K562 (cell line): ENCODE data around the gene DRAXIN. TPM values are rescaled to one million over a fixed set of nuclear protein-coding genes. Genes with fewer than 3 reads are reported as not detected.

Experiments used
- EP400 ChIP-seq: fragments of 450-650 bp; IDR thresholded peaks from 2 replicates; pipeline ENCODE4 v1.6.1; 2017; ENCODE audit warnings: antibody characterized with exemption, mild to moderate bottlenecking, moderate library complexity
- POU5F1 ChIP-seq: fragments of 150-350 bp; IDR thresholded peaks from 2 replicates; pipeline ENCODE4 v1.6.1; 2014; ENCODE audit warnings: borderline replicate concordance, low read length, low read depth, mild to moderate bottlenecking; ENCODE audit not compliant: partially characterized antibody
- ZBTB9 ChIP-seq: fragments of 450-650 bp; formaldehyde crosslinking; IDR thresholded peaks from 2 replicates; pipeline ENCODE4 v1.4.0; 2020; ENCODE audit warnings: mild to moderate bottlenecking, moderate library complexity
- ZNF764 ChIP-seq: fragments of 250-450 bp; sonication (Bioruptor Pico); IDR thresholded peaks from 2 replicates; pipeline ENCODE4 v1.4.0; 2020; ENCODE audit warnings: low read depth, mild to moderate bottlenecking, moderate library complexity
- polyA plus RNA-seq, 8 experiments: library from polyadenylated mRNA; depleted of rRNA in 4 of 8; stranded (reverse) in 5 of 8; unstranded in 3 of 8; fragments of >200 nt; fragmentation: Nextera tagmentation in 2 of 8; fragmentation: Illumina TruSeq in 1 of 8; extraction: Ambion mirVana in 2 of 8; extraction: Trizol in 1 of 8; gene quantifications; 2 replicates each; pipeline versions ENCODE4 v1.2.1 to v1.2.3, GENCODE V29; 2011 to 2014; ENCODE audit warnings: inconsistent platforms in 1 of 8, missing spikeins in 1 of 8
- total RNA-seq, 7 experiments: library from RNA; depleted of rRNA in 6 of 7; stranded (reverse); fragments of >200 nt in 6 of 7; fragmentation: Illumina TruSeq in 2 of 7; extraction: Trizol in 2 of 7; gene quantifications; 2 replicates each; pipeline versions ENCODE4 v1.2.1 to v1.2.3, GENCODE V29; 2011 to 2021; ENCODE audit warnings: low replicate concordance in 1 of 7
- TF ChIP-seq, protein P1 (sequence below), 3 experiments: IDR thresholded peaks in 2 of 3; conservative IDR thresholded peaks in 1 of 3; 2 replicates each; pipeline ENCODE4 v1.5.1; 2011 to 2012; ENCODE audit warnings: low read length in 3 of 3, mild to moderate bottlenecking in 3 of 3, control low read depth in 2 of 3, improper control_type of control experiment in 1 of 3, inconsistent platforms in 1 of 3, low read depth in 1 of 3, mixed read lengths in 1 of 3, moderate library complexity in 1 of 3; ENCODE audit not compliant: insufficient read depth in 2 of 3

DRAXIN gene
- total and polyA plus RNA-seq, 9 of the 15 experiments (the other 6 are each of a cell fraction or from before 2014, with no cell fraction given) = 0.01 to 0.04 (median 0.01) TPM; not detected in 6

DNA sequence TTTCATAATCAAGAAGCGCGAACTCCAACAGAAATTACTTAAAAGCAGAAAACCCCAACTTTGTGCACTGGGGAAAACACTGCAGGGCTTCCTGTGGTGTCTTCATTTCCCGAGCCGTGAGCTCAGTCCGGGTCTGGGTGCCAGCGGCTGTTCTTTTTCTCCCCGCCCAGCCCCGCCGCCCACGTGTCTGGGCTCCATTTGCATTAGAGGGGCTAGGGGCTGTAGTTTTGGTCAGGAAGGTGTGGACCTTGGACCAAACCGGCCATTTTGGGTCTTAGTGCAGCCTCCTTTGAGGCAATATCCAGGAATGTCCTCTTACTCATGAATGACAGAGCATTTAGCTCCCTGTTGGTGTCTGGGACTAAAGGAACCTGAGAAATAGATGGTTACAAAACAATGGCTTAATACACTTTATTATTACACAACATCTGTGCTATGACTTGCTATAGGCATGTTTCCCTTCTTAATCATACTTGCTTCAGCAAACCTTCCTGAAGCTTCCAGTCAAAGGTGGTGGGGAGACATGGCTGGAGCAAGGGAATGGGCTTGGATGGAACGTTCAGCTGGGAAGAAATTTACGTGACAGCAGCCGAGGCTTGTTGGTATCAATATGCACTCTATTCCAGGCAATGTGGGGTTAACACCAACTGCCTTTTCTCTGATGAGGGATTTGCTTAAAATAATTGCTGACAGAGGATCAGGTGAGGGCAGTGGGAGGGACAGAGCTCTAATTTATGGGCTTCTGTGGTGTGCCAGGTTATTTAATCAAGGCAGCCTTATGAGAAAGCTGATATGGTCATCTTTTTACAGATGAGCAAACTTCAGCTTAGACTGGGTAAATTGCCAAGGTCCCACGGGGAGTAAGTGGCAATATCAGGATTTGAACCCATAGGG, 45.5 kb downstream of the DRAXIN start (continued):
- TF ChIP-seq, protein P1, sequence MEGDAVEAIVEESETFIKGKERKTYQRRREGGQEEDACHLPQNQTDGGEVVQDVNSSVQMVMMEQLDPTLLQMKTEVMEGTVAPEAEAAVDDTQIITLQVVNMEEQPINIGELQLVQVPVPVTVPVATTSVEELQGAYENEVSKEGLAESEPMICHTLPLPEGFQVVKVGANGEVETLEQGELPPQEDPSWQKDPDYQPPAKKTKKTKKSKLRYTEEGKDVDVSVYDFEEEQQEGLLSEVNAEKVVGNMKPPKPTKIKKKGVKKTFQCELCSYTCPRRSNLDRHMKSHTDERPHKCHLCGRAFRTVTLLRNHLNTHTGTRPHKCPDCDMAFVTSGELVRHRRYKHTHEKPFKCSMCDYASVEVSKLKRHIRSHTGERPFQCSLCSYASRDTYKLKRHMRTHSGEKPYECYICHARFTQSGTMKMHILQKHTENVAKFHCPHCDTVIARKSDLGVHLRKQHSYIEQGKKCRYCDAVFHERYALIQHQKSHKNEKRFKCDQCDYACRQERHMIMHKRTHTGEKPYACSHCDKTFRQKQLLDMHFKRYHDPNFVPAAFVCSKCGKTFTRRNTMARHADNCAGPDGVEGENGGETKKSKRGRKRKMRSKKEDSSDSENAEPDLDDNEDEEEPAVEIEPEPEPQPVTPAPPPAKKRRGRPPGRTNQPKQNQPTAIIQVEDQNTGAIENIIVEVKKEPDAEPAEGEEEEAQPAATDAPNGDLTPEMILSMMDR (IDR thresholded peaks at IDR 0.05 in 2 of 3, conservative IDR thresholded peaks at IDR 0.05 in 1 of 3; ENCODE audit: insufficient read depth in 2 of 3, low read depth in 1 of 3, low read length in 3 of 3) = 0 out of 6 replicates have a peak, but pooled peaks of 1 of the 3 experiments have one; percentile 4
- TF ChIP-seq ZBTB9 (CRISPR knock-in tag) (0 out of 2 replicates have a peak, but pooled peaks have one; percentile 16), POU5F1 (no peak), ZNF764 (CRISPR knock-in tag) (no peak), EP400 (peak; percentile 62)
